GM20000 (cell line): ENCODE results near the gene NOP14.

Experiments
- DNase-seq: peaks from one replicate; pipeline ENCODE4 v3.0.0; 2012; ENCODE audit warnings: low spot score
- TF ChIP-seq, protein P1 (sequence below): IDR thresholded peaks from 2 replicates; pipeline ENCODE4 v1.5.1; 2012; ENCODE audit warnings: mild to moderate bottlenecking, control low read depth; ENCODE audit errors: extremely low read depth, missing control alignments

Gene NOP14

GRCh38 chr4:2963175-2963965 is at the start of gene NOP14, which contains the start of gene GRK4:
TSS of gene NOP14 (minus strand) at chr4:2963406. CDS start at chr4:2963319, 87 bp downstream.
TSS of gene GRK4 (plus strand) at chr4:2963571. CDS start at chr4:2964071, 500 bp downstream.
- DNase-seq, result peak; percentile 99
- TF ChIP-seq, protein P1, sequence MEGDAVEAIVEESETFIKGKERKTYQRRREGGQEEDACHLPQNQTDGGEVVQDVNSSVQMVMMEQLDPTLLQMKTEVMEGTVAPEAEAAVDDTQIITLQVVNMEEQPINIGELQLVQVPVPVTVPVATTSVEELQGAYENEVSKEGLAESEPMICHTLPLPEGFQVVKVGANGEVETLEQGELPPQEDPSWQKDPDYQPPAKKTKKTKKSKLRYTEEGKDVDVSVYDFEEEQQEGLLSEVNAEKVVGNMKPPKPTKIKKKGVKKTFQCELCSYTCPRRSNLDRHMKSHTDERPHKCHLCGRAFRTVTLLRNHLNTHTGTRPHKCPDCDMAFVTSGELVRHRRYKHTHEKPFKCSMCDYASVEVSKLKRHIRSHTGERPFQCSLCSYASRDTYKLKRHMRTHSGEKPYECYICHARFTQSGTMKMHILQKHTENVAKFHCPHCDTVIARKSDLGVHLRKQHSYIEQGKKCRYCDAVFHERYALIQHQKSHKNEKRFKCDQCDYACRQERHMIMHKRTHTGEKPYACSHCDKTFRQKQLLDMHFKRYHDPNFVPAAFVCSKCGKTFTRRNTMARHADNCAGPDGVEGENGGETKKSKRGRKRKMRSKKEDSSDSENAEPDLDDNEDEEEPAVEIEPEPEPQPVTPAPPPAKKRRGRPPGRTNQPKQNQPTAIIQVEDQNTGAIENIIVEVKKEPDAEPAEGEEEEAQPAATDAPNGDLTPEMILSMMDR, result no peak

- DNase-seq, result no peak
- TF ChIP-seq, protein P1, result no peak
Measured at GRCh38 chr4:3011456-3012220, 48.4 kb upstream of the NOP14 start.

DNA sequence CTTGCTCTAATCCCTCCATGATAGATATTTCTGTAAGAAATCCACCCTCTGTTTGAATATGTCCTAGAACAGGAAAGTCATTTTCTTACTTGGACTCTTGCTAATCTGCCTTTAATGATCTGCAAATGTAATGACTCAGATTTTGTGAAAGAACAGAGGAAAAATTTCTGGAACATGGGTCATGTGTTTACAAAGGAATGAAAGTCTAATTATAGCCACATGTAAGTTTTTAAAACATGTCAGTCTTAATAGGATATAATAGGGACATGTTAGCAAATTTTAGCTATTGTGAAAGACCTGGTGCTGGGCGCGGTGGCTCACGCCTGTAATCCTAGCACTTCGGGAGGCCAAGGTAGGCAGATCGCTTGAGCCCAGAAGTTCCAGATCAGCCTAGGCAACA is 47.8 kb upstream of the NOP14 start:
- no peak for DNase-seq
- TF ChIP-seq, protein P1, result no peak

DNA sequence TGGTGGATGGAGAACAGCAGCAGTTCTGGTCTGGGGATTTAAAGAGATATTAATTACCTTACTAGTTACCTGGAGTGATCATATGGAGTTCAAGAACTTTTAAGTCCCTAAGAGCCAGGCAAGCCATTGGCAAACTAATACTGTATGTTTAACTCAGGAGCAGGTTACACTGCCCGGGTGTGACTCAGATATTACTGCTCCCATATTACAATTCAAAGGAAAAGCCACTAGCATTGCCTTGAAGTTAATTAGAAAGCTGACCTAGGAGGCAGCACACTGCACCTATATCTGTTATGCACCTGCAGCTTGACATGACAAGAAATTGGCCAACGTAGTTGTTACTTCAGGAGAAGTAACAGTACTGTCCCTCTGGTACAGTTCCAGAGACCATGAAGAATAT is 47.4 kb upstream of the NOP14 start:
- DNase-seq, result no peak
- TF ChIP-seq, protein P1, result no peak

- TF ChIP-seq, protein P1, result peak; percentile 26
- peak; percentile 59 for DNase-seq
Measured at GRCh38 chr4:3009422-3009821, 46.2 kb upstream of the NOP14 start.

- DNase-seq, result no peak
- TF ChIP-seq, protein P1, result no peak
Measured at GRCh38 chr4:3007724-3008123, 44.5 kb upstream of the NOP14 start.

DNA sequence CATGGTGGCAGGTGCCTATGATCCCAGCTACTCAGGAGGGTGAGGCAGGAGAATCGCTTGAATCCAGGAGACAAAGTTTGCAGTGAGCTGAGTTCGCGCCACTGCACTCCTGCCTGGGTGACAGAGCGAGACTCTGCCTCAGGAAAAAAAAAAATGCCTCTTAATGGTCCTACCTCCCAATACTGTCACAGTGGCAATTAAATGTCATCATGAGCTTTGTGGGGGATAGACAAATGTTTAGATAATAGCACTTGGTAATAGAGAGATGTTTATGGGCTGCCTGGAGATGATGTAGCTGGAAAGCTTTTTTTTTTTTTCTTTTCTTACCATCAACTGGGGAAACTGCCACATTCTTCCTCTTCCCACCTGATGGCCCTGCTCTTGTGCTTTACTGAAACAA is 33.2 kb upstream of the NOP14 start:
- TF ChIP-seq, protein P1, result no peak
- no peak for DNase-seq
